Gastrocnemius medialis (tissue), 4 donors: Measurements from ENCODE around the gene PNMT. TPM values are rescaled to one million over a fixed set of nuclear protein-coding genes. Genes with fewer than 3 reads are reported as not detected.

ENCODE experiments used
- ATAC-seq, 2 donors: fragments of 150-250 bp; one replicate each; pipeline ENCODE4 v1.9.1; 2016
- DNase-seq, 2 donors: peaks; one replicate each; pipeline ENCODE4 v3.0.0-alpha.2; 2019
- H3K27ac ChIP-seq, 4 donors: fragments of 200-600 bp; sonication (generic); 1 replicate in 1 of 4; 2 replicates in 3 of 4; pipeline ENCODE4 v1.5.1; 2016 to 2018; ENCODE audit warnings: mild to moderate bottlenecking in 2 of 4, moderate library complexity in 1 of 4
- H3K27me3 ChIP-seq, 3 donors: fragments of 200-600 bp; sonication (generic) in 2 of 3; 1 replicate in 1 of 3; 2 replicates in 2 of 3; pipeline versions ENCODE4 v1.5.1 to v1.6.0; 2016 to 2019; ENCODE audit warnings: mild to moderate bottlenecking in 1 of 3, moderate library complexity in 1 of 3
- H3K36me3 ChIP-seq, 2 donors: fragments of 200-600 bp; sonication (generic) in 1 of 2; one replicate each; pipeline ENCODE4 v1.5.1; 2017 to 2018
- H3K4me1 ChIP-seq, 2 donors: fragments of 200-600 bp; sonication (generic) in 1 of 2; one replicate each; pipeline ENCODE4 v1.5.1; 2016 to 2017; ENCODE audit warnings: mild to moderate bottlenecking in 2 of 2
- H3K4me3 ChIP-seq, 4 donors: fragments of 200-600 bp; sonication (generic) in 3 of 4; 1 replicate in 1 of 4; 2 replicates in 3 of 4; pipeline ENCODE4 v1.5.1; 2016 to 2019; ENCODE audit warnings: mild to moderate bottlenecking in 2 of 4
- H3K9me3 ChIP-seq, 3 donors: fragments of 200-600 bp; sonication (generic) in 2 of 3; 1 replicate in 1 of 3; 2 replicates in 2 of 3; pipeline ENCODE4 v1.5.1; 2016 to 2019
- CTCF ChIP-seq, 5 experiments: fragments of 450-650 bp in 3 of 5; fragments of 200-600 bp in 2 of 5; sonication (generic) in 2 of 5; IDR thresholded peaks in 4 of 5; conservative IDR thresholded peaks in 1 of 5; 1 replicate in 4 of 5; 2 replicates in 1 of 5; pipeline ENCODE4 v1.5.1; 2016 to 2019; ENCODE audit warnings: antibody characterized with exemption in 5 of 5, mild to moderate bottlenecking in 3 of 5, moderate library complexity in 3 of 5
- POLR2A ChIP-seq, 2 donors: fragments of 450-650 bp; IDR thresholded peaks; one replicate each; pipeline ENCODE4 v1.6.1; 2017; ENCODE audit warnings: antibody characterized with exemption in 2 of 2, mild to moderate bottlenecking in 2 of 2, moderate library complexity in 2 of 2
- in situ Hi-C, 4 donors: fragments of 200-750 bp; cut with MboI; loops; one replicate each; pipeline versions ENCODE4 v1.15.0 to v1.8.0; 2017; ENCODE audit warnings: low sequenced_read_pairs in 4 of 4
- intact Hi-C: fragments of 100-400 bp; cut with DNase I; formaldehyde crosslinking; loops from one replicate; pipeline ENCODE4 v1.15.1; 2023; ENCODE audit warnings: low total_unique reads
- total RNA-seq, 4 donors: library from RNA; depleted of rRNA; stranded (reverse); fragments of >200 nt; gene quantifications; one replicate each; pipeline versions ENCODE4 v1.1.0 to v1.2.3, GENCODE V29; 2016

The PNMT gene
- total RNA-seq, 4 donors from 2014 or later = 2.0 to 11.8 (median 7.1) TPM

GRCh38 chr17:39669897-39670735, 1.9 kb downstream of the PNMT start:
- TF ChIP-seq POLR2A (IDR thresholded peaks at IDR 0.05) (no peak), CTCF (IDR thresholded peaks at IDR 0.05 in 4 of 5, conservative IDR thresholded peaks at IDR 0.05 in 1 of 5) (no peak)
- ATAC-seq = no peak
- Histone ChIP-seq H3K27me3 (no peaks in the 10 kb centered on the region), H3K27ac (peak overlapping the region in 3 of 4 donors; percentile 96 to 99 (median 97)), H3K36me3 (no peaks in the 10 kb centered on the region), H3K4me1 (peaks cover 31 to 55% of the 10 kb centered on the region in 2 donors), H3K9me3 (no peaks in the 10 kb centered on the region), H3K4me3 (no peak overlapping the region)
- no peak for DNase-seq
- in situ Hi-C loops (loop anchor here in 1 of 4 donors (5.0 kb wide), 1 partner anchor 48 kb away; no protein-coding TSS in a partner anchor), intact Hi-C loops (loop anchor here (2.0 to 10.0 kb wide), 2 partner anchors 47 to 475 kb away; partner anchors contain the start of gene CACNB1)

- no peaks in the 10 kb centered on the region for H3K36me3 ChIP-seq
- DNase-seq = no peak
- H3K4me1 ChIP-seq = peaks cover 33 to 56% of the 10 kb centered on the region in 2 donors
- TF ChIP-seq CTCF (IDR thresholded peaks at IDR 0.05 in 4 of 5, conservative IDR thresholded peaks at IDR 0.05 in 1 of 5) (no peak), POLR2A (IDR thresholded peaks at IDR 0.05) (no peak)
- no peak overlapping the region for H3K4me3 ChIP-seq
- intact Hi-C loops (loop anchor here (2.0 kb wide), 1 partner anchor 48 kb away; no protein-coding TSS in a partner anchor), in situ Hi-C loops (loop anchor here in 1 of 4 donors (5.0 kb wide), 1 partner anchor 48 kb away; no protein-coding TSS in a partner anchor)
- no peaks in the 10 kb centered on the region for H3K27me3 ChIP-seq
- H3K9me3 ChIP-seq = no peaks in the 10 kb centered on the region
- no peak for ATAC-seq
- peak overlapping the region; percentile 56 to 99 (median 96) for H3K27ac ChIP-seq
Measured at GRCh38 chr17:39670746-39671145, 2.5 kb downstream of the PNMT start.

GRCh38 chr17:39671651-39672521, 3.6 kb downstream of the PNMT start:
- TF ChIP-seq POLR2A (IDR thresholded peaks at IDR 0.05) (no peak), CTCF (IDR thresholded peaks at IDR 0.05 in 4 of 5, conservative IDR thresholded peaks at IDR 0.05 in 1 of 5) (peak; percentile 61 to 76 (median 70))
- no peaks in the 10 kb centered on the region for H3K9me3 ChIP-seq
- peaks cover 32 to 57% of the 10 kb centered on the region in 2 donors for H3K4me1 ChIP-seq
- H3K27me3 ChIP-seq = no peaks in the 10 kb centered on the region
- H3K27ac ChIP-seq = peak overlapping the region; percentile 56 to 99 (median 96)
- in situ Hi-C loops (loop anchor here in 1 of 4 donors (5.0 kb wide), 1 partner anchor 50 kb away; no protein-coding TSS in a partner anchor), intact Hi-C loops (loop anchor here (2.0 kb wide), 1 partner anchor 49 kb away; no protein-coding TSS in a partner anchor)
- ATAC-seq = peak in 1 of 2 donors; percentile 17
- no peak overlapping the region for H3K4me3 ChIP-seq
- H3K36me3 ChIP-seq = no peaks in the 10 kb centered on the region
- peak in 1 of 2 donors; percentile 62 for DNase-seq

GRCh38 chr17:39672522-39673334, 4.5 kb downstream of the PNMT start:
- intact Hi-C loops = no loop called here
- H3K27ac ChIP-seq = peak overlapping the region; percentile 56 to 99 (median 96)

More at GRCh38 chr17:39672522-39673334, 4.5 kb downstream of the PNMT start:
- no peak for TF ChIP-seq CTCF (IDR thresholded peaks at IDR 0.05 in 4 of 5, conservative IDR thresholded peaks at IDR 0.05 in 1 of 5)
- no peak for TF ChIP-seq POLR2A (IDR thresholded peaks at IDR 0.05)
- in situ Hi-C loops = loop anchor here in 1 of 4 donors (5.0 kb wide), 1 partner anchor 50 kb away; no protein-coding TSS in a partner anchor
- no peak for ATAC-seq
- H3K9me3 ChIP-seq = no peaks in the 10 kb centered on the region
- H3K27me3 ChIP-seq = no peaks in the 10 kb centered on the region
- peaks cover 34 to 53% of the 10 kb centered on the region in 2 donors for H3K4me1 ChIP-seq
- H3K36me3 ChIP-seq = no peaks in the 10 kb centered on the region
- no peak overlapping the region for H3K4me3 ChIP-seq
- DNase-seq = no peak
